Measurements from ENCODE around the gene TAAR9.

TAAR9 gene

GRCh38 chr6:132587424-132587823 lies 49.3 kb downstream of the TAAR9 start:
- no peak for DNase-seq

Data from hypothalamus (tissue), 51 donors.